GM12873 (cell line): ENCODE results near the gene FRMPD4.

Experiments used
- CTCF ChIP-seq: IDR thresholded peaks from 2 replicates; pipeline ENCODE4 v1.5.1; 2012; ENCODE audit warnings: low read depth, mild to moderate bottlenecking, moderate library complexity, low read length, control low read depth; ENCODE audit not compliant: insufficient read depth; ENCODE audit errors: missing control alignments

Gene FRMPD4

DNA sequence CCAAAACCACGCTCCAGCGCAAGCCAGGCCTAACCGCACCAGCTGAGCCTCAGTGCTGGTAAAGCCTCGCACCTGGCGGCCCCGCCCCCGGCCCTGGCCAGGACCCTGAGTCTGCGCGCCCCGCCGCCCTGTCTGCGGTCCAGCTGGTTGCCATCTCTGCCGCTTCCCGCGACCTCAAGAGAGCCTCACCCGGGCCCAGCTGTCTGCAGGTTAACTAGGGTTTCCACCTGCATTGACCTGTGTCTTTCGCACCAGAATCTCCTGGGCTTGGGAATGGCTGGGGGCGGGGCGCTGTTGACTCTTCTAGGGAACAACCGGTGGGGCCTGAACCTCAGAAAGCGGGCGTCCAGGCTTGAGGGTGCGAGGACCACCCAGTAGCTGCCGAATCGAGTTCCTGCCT is 445.3 kb downstream of the FRMPD4 start:
- TF ChIP-seq CTCF, result no peak

DNA sequence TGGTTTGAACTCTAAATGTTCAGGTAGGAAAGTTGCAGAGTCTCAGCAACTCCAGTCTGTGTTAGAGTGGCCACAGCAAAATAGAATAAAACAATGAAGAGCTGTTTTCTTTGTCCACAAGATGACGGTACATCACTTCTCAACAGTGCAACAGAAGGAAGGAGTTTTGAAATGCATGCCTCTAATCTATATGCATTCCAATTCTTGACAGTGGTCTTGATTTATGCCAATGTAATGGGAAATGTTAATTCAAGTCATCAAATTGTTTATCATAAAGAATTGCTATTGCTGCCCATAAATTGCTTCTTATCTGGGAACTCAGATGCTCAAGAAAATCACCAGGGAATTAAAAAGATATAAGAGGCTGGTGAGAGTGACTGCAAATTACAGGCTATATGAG is 457.4 kb downstream of the FRMPD4 start:
- no peak for TF ChIP-seq CTCF

- TF ChIP-seq CTCF, result no peak
These were observed 471.8 kb downstream of the FRMPD4 start for GRCh38 chrX:12610079-12610478.

GRCh38 chrX:12611471-12611870 is 473.2 kb downstream of the FRMPD4 start:
- TF ChIP-seq CTCF, result no peak

DNA sequence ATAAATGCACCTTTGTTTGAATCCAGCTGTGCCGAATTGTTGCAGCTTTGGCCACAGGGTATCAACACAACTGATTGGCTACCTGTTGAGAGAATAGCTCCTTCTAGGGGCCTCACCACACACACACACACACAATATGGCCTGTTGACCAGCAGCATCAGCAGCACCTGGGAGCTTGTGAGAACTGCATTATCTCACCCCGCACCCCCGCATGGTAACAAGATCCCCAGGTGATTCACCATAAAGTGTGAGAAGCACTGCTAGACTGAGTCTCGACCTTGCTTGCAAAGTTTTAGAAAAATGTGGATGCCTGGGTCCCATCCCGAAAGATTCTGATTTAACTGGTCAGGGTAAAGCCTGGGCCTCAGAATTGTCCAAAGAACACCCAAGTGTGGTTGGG is 476.0 kb downstream of the FRMPD4 start:
- TF ChIP-seq CTCF, result no peak

GRCh38 chrX:12615061-12615460 is 476.8 kb downstream of the FRMPD4 start:
- TF ChIP-seq CTCF, result no peak

DNA sequence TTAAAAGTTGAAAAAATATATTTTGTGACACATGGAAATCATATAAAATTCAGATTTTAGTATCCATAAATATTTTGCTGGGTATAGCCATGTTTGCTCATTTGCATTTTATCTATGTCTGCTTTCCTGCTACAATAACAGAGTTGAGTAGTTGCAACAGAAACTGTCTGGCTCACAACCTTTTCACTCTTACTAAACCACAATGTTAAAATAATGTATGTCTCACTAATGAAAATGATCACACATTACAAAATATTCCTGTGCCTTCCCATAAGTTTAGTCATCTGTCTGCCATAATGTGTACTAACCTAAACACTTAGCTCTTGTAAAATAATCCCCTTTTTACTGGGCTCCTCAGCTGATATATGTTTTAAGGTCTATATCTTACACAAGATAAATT is 479.0 kb downstream of the FRMPD4 start:
- no peak for TF ChIP-seq CTCF
